ENCODE data around the gene COL15A1.

- no peak for TF ChIP-seq POLR2A (IDR thresholded peaks at IDR 0.05)
- TF ChIP-seq, protein P1, sequence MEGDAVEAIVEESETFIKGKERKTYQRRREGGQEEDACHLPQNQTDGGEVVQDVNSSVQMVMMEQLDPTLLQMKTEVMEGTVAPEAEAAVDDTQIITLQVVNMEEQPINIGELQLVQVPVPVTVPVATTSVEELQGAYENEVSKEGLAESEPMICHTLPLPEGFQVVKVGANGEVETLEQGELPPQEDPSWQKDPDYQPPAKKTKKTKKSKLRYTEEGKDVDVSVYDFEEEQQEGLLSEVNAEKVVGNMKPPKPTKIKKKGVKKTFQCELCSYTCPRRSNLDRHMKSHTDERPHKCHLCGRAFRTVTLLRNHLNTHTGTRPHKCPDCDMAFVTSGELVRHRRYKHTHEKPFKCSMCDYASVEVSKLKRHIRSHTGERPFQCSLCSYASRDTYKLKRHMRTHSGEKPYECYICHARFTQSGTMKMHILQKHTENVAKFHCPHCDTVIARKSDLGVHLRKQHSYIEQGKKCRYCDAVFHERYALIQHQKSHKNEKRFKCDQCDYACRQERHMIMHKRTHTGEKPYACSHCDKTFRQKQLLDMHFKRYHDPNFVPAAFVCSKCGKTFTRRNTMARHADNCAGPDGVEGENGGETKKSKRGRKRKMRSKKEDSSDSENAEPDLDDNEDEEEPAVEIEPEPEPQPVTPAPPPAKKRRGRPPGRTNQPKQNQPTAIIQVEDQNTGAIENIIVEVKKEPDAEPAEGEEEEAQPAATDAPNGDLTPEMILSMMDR (IDR thresholded peaks at IDR 0.05) = no peak
- TF ChIP-seq EP300 (IDR thresholded peaks at IDR 0.05) = no peak
Observed at GRCh38 chr9:98950262-98950661, 6.6 kb downstream of the COL15A1 start.

Measured in tibial nerve (tissue), 4 donors.